ENCODE measurements around the gene SMAP1.

DNA sequence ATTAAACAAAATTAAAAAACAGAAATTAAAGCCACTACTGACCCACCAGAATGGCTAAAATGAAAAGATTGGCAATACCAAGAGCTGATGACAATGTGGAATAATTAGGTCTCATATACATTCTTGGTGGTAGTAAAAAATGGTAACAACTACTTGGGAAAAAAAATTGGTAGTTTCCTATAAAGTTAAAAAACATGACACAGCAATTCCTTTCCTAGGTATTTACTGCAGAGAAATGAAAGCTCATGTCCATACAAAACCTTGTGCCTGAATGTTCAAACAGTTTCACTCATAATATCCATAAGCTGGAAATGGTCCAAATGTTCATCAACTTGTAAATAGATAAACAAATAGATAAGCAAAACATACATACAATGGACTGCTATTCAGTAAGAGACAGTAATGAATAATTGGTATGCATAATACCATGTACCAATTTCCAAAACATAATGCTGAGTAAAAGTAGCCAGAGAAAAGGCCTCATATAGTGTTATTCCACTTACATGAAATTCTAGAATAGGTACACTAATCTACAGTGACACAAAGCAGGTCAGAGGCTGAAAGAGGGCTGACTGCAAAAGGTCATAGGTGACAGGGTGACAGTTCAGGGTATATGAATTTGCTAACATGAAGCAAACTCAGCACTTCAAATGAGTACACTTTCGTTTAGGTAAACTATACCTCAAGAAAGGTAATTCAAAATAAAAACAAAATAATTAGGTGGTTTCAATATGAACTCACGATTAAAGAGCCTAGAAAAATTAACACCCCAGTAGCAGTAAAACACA lies 236.2 kb downstream of the SMAP1 start:
- TF ChIP-seq, protein P1, sequence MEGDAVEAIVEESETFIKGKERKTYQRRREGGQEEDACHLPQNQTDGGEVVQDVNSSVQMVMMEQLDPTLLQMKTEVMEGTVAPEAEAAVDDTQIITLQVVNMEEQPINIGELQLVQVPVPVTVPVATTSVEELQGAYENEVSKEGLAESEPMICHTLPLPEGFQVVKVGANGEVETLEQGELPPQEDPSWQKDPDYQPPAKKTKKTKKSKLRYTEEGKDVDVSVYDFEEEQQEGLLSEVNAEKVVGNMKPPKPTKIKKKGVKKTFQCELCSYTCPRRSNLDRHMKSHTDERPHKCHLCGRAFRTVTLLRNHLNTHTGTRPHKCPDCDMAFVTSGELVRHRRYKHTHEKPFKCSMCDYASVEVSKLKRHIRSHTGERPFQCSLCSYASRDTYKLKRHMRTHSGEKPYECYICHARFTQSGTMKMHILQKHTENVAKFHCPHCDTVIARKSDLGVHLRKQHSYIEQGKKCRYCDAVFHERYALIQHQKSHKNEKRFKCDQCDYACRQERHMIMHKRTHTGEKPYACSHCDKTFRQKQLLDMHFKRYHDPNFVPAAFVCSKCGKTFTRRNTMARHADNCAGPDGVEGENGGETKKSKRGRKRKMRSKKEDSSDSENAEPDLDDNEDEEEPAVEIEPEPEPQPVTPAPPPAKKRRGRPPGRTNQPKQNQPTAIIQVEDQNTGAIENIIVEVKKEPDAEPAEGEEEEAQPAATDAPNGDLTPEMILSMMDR (IDR thresholded peaks at IDR 0.05; ENCODE audit: low read depth, low read length): no peak
- no peak for TF ChIP-seq EZH2phosphoT487 (IDR thresholded peaks at IDR 0.05; ENCODE audit: low read depth)

All from OCI-LY3 (cell line).